Myocyte (in vitro differentiated cells): ENCODE data around the gene FOXN1. TPM values are rescaled to one million over a fixed set of nuclear protein-coding genes. Genes with fewer than 3 reads are reported as not detected.
A peak's percentile ranks its signal among the peaks of the same experiment; 100 is the strongest.

ENCODE experiments used
- DNase-seq: peaks from one replicate; pipeline ENCODE4 v3.0.0-alpha.2; 2012; ENCODE audit warnings: low read depth
- total RNA-seq: library from RNA; depleted of rRNA; stranded (reverse); fragments of >200 nt; gene quantifications from 2 replicates; pipeline ENCODE4 v1.2.3, GENCODE V29; 2014

FOXN1 gene
- total RNA-seq, 1 donor from 2014 or later = not detected

DNA sequence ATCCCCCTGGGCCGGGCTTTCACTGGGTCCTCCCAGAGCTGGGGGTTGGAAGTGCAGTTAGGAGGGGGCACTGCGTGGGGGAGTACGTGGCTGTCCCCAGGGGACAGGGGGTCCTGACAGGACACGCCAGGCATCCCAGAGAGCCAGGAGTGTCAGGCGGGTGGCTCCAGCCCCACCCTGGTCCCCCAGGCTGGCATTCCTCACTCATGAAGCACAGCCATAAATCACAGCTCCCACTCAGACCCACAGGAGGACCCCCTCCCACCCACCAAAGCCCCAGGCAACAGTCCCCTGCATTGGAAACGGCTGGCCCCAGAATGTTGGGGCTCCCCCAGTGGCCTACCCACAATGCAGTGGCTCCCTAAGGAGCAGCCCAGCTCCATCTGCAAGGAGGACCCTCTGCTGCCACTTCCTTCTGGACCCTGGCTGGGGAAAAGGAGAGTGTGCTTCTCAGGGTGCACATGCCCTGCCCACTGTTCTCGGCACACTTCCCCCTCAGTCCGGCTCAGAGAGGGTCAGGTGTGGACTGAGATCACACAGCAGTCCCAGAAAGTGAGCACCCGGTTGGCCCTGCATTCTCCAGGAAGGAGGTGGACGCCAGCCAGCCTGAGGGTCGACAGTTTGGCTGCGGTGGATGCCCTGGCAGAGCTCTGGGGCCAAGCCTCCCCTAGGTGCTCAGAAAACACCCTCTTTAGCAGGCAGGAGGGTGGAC, 7.3 kb upstream of the FOXN1 start:
- no peak for DNase-seq

DNA sequence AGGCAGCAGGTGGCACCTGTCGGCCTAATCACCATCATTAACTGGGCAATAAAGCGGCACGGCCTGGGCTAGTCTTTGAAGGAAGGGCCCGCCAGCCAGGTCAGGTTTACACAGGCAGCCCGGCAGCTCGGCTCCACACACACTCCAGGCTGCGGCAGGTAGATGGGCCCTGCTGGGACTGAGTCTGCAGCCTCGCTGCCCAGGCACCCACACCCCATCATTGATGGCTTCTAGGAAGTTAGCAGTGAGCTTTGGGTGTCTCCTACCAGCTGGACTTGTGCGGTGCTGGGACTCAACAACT, 6.8 kb upstream of the FOXN1 start:
- DNase-seq = no peak

DNA sequence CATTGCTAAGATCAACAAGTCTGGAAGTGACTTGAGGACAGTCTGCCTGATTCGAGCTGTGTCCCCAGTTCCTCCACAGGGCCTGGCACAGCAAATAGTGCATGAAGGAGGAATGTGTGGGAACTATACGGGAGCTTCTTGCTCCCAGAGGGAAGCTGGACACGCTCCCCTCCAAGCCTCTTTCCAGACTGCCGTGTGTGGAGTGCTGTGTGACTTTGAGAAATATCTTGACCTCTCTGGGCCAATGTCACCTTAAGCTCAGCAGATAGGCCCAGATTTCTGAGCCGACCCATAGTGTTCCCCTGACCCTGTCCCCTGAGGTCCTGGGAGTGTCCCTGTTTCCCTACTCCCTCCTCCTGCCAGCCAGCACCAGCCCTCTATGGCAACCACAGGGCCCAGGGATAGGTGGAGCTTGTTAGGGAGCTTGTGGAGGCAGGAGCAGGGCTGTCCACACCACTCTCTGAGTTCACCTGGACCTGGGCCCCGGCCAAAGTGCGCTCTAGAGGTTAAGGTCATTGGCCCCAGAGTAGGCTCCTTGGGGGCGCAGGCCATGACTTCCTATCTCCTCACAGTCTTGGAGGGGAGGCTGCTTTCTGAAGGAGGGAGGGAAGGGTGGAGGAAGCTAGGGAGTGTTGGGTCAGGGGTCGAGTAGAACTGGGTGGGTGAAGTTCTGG, 6.3 kb upstream of the FOXN1 start:
- no peak for DNase-seq

DNA sequence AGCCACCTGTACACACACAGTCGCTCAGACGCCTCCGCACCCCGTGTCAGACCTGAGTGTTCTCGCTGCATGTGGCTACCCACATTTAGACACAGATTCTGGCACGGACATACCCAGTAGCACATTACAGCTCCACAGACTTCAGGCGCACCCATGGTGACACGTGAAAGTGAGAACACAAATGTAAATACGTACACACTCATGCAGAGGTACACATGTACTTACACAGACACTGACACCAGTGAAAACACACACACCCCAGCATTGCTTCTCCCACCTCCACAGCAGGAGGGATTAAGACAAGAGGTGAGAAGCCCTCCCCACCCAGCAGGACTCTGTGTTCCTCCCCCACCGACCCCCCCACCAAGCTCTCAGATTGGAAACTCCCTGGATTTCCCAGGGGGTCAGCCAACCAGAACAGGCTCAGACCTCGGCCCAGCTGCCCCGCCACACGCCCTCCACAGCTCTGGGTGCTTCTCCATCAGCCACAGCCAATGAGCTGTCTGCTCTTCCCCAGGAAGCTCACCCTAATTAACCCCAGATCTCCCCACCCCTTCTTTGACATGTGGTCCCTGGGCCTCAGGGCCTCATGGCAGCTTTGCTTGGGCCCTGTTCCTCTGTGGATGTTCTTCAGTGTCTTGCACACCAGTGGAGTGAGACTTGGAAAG, 5.3 kb upstream of the FOXN1 start:
- DNase-seq = peak; percentile 18

DNA sequence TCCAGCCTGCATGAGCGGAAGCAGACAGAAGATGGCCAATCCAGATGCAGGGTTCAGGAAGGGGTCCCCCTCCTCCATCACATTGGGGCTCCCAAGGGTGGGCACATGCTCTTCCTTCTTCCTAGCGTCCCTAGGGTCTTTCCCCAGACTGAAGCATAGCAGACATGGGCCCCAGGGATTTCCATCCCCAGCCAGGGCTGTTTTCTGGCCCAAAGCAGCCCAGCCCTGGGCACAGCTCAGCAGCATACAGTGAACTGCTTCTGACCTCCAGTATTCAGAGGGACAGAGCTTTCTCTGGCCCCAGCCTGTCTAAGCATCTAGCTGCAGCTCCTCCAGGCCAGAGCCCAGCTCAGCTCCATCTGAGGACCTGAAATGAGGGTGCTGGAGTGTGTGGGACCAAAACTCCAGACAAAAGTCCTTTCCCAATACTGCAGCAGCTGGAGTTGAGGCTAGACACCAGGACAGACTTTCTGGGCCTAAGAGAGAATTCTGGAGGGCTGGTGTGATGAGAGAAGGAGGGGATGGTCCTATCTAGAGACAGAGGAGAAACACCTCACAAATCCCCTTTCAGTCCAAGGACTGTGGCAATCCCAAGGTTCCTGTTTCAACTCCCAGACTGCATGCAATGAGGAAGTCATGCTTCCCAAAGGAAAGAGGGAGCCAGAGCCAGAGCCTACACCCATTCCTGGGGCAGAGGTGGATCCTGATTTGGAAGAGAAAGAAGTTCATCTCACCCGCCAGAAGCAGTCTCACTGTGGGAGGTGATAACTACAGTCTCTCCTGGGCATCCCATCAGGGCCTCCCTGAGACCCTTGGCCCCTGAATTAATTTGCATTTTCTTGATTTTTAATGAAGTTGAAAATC, 4.5 kb upstream of the FOXN1 start:
- DNase-seq = no peak

DNA sequence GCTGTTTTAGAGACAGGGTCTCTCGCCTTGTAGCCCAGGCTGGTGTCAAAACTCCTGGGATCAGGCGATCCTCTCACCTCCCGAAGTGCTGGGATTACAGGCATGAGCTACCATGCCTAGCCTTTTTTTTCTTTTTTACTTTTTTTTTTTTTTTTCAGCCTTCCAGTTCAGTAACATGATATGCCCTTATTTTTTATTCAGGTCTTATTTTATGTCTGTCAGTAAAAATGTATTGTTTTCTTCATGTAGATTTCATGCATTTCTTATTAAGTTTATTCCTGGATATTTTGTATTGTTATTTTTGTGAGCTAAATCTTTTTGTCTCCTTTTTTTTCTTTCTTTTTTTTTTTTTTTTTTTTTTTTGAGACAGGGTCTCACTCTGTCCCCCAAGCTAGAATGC, 2.7 kb upstream of the FOXN1 start:
- no peak for DNase-seq

DNA sequence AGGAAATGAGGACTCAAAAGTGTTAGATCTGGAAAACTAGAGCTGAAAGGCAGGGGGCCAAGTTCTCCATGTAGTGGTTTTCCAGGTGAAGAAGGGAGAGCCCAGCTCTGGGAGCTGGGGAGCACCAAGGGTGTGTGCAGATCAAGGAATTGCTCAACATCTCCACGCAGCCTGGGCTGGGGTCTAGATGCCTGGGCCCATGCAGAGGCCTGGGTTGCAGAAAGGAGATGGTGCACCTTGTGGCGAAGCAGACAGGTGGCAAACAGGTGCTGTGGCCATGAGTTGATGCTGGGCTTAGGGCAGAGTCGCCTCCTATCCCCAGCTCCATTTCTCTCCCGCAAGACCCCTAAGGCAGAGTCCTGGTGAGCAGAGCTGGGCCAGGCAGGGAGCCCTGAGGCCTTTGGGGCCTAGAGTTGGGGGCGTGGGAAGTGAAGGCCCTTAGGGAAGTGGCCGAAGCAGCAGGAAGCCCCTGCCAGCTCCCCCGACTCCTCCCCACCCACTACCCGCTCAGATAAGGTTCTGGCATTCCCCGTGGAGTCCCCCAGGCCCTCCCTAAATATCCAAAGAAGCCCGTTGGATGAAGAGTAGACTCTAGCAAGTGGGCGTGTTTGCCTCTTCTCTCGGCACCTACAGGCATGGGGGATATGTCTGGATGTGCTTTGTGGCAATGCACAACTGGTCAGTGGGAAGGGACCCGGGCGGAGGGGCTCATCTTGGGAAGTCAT, 777 bp downstream of the FOXN1 start:
- DNase-seq = no peak

DNA sequence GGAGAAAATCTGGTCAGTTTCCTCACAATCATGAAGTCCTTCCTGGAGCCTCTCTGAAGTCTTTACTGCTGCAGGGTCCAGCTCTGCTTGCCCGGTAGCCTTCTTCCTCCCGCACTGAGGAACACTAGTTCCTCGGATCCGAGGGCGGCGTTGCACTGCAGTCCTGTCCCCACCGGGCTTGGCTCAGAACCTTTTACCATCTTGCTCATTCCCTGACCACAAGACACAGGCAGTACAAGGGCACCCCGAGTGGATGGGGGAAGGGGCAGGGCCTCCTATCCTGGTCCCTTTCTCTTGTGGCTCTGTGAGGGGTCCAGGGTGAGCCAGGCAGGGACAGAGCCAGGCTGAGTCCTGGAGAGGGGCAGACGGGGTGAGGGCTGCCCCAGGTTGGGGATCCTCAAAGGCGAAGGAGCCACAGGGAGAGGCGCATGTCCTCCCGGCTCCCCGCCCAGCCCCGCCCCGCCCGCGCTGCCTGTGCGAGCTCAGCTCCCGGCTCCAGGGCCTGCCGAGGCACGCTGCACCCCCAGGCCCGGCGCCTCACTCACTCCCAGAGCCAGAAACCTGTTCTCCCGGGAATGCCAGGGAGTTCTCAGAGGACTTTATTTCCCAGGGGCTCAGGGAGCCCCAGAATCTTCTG, 1.5 kb downstream of the FOXN1 start:
- no peak for DNase-seq

DNA sequence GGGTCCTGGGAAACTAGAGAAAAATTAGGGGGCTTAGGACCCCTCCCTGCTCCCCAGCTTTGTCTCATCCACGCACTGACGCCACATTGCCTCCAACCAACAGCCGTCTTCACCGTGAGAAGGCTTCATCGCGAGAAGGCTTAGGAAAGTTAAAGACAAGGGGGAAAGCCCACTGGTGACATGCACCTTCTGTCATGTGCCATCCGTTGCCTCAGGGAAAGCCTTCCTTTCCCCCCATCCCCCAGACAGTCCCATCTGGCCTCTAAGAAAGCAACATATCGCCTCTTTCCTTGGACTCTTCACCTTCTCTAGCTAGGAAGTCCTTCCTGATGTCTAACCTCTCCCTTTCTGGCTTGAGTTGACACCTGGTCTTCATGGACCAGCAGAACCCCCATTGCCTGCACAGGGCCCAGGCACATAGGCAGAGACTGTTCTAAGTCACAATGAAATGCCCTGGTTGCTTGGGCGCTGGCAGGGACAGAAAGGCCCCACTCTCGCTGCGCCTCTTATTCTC, 2.1 kb downstream of the FOXN1 start:
- no peak for DNase-seq

DNA sequence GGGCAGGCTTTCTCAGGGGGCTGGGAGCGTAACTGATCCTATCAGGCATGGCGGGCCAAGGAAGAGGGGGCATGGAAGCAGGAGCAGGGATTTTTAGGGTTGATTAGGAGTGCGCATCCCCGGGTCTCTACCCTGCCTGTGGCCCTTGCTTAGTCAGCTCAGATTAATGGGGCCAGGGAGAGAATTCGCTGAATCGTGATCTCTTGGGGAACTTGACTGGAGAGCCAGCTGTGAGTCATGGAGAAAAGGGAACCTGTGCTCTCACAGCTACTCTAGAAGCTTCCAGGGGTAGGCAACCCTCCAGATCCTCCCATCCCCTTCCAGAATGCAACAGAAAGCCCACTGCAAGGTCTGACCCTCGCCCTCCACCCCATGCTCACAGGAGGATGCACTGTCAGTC, 3.6 kb downstream of the FOXN1 start:
- no peak for DNase-seq

DNA sequence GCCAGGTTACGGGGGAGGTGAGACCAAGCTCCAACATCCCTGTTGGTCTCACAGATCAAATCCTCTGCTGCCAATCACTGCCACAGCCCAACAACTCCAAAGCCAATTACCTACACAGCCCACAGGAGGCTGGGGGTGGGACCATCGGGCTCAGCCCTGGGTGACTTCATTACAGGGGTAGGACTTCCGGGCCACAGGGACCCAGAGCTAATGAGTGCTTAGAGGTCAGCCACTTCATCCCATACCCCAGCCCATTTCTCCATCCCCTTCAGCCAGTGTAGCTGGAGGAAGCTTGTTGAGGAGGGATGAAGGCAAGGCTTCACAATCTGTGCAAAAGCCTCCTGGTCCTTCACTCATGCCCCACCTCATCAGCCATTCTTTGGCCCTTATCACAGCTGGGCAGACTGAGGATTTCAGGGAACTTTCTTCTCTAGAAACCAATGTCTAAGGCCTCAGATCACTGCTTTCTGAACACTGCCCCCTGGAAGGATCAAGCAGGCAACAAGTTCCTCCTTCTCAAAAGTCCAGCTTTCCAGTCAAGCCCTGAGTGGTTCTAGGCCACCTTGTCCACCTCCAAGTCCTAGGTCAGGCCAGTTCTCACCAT, 5.8 kb downstream of the FOXN1 start:
- no peak for DNase-seq

DNA sequence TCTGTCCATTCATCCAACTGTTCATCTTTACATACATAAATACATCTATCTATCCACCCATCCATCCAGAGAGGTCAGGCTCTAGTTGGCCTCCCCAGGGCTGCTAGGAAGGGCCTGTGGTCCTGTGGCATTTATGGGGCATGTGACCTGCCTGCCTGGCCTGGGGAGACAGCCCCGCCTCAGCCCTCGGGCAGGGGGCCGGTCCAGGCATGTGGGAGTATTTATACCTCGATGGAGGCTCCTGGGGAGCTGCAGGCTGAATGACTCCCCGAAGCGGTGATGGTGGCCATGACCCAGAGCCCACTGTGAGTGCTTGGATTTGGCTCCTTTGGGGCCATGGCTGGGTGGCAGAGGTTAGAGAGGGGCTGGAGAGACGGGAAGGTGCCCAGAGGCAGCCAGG, 7.3 kb downstream of the FOXN1 start:
- DNase-seq = no peak

DNA sequence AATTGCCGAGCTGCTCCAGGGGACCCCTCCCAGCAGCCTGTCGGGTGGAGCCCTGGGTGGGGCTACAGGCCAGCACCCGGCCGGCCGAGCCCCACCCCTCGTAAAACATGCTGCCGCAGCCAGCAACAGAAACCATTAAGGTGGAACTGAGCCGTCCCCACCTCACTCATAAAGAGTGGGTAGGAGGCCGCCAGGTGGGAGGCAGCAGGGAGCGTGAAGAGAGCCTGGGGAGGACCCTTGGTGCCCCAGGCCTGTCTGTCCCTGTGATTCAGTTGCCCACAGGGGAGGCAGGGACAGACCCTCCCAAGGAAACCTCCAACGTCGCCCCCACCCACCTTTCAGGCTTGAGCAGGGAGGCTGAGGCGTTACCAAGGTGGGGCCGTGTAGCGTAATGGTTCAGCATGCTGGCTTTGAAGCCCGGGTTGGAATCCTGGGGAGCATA, 8.4 kb downstream of the FOXN1 start:
- no peak for DNase-seq

DNA sequence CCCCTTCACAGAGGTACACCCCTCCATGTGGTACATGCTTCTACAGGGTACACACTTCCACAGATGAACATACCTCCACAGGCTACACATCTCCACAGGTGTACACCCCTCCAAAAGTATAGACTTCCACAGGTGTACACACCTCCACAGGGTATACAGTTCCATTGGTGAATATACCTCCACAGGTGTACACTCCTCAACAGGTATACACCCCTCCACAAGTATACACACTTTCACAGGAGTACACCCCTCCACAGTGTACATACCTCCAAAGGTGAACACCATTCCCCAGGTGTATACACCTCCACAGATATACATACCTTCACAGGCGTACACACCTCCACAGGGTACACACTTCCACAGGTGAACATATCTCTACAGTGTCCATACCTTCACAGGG, 9.4 kb downstream of the FOXN1 start:
- no peak for DNase-seq

DNA sequence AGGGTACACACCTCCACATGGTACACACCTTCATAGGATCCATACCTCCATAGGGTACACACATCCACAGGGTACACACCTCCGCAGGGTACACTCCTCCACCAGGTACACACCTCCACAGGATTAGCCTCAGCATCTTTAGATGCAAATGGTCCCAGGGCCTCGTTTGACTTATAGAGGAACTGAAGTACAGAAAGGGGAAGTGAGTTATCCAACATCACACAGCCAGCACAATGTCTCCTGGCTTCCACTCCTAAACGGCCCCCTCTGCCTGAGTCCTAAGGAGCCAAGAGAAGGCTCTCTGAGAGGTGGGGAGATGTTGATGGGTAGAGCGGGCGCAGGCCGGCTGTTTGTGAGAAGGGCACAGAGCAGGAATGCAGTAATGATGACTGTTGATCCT, 12.0 kb downstream of the FOXN1 start:
- DNase-seq = no peak

DNA sequence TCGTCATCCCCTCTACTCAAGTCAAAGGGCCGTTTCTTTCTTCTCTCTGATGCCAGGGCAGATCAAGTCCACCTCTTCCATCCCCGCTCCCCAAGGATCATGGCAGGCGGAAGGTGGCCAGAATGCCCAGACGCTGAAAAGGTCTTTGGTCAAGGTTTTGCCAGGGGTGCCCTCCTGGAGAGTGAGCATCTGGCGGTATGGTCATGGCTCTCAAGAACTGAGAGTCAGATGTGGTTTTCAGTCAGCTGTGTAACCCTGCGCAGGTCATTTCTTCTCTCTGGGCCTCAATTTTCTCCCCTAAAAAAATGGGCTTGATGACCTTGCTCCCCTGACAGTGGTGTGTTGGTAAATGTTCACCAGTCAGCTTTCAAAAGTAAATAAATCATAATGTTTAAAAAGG, 12.4 kb downstream of the FOXN1 start:
- no peak for DNase-seq

DNA sequence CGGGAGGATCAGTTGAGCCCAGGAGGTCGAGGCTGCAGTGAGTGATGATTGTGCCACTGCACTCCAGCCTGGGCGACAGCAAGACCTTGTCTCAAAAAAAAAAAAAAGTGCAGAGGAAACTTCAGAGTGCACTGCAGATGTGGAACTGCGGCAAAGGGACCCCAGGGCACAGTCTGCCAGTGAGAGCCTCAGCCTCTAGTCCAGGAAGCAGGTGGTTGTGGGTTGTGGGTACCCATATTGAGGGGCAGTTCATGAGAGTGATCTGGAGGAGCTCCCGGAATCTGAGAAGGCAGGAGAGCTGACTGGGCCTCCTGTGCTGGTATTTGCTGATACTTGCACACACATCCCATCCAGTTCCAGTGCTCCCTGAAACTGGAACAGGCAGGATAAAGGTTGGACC, 13.1 kb downstream of the FOXN1 start:
- peak; percentile 45 for DNase-seq

DNA sequence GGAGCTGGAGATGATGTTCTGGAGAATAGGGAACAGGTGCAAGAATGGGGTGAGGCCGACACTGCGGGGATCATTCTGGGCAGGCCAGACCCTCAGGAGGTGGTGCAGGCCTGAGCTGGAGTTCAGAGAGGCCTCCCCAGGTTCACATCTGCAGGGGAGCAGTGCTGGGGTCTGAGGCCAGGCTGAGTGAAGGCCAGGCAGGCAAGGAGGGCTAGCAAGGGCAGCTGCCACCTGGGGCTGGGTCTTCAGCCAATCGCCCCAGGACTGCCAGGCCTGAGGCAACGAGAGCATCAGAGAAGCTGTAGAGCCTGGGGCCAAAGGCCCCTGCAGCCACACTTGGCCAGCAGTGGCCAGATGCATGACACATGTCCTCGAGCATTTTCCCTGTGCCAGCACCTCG, 14.5 kb downstream of the FOXN1 start:
- no peak for DNase-seq

DNA sequence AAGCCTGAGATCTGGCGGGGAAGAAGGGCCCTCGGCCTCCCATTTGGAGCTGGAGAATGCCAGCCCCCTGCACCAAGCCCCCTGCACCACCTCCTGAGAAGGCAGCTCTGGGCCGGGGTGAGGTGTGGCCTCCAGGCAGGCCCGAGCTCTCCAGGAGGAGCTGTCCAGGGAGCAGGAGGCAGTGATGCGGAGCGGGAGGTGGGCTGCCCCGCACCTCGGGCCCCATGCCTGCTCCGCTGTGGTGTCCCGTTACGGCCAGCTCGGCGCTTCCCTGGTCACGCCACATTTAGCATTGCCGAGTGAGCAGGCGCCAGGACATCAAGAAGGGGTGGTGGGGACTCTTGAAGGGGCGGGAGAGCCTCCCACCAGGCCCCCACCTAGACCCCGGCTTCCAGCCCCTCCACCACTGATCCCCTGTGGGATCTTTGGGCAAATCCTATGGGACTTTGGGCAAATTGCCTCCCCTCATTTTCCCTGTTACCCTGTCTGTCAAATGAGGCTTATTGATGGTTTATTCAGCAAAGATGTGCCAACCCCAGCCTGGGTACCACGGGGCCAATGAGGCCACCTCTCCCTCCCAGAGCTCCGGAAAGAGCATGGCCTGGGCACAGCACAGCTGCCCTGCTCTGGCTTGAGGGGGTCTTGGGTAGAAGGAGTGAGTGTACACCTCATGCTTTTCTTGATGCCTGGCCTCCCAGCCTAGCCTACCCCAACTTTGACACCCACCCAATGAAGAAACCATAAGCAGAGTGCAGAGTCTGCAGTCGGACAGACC, 15.3 kb downstream of the FOXN1 start:
- DNase-seq = no peak
